ENCODE measurements around the gene VEGFA.

VEGFA gene

GRCh38 chr6:43760210-43761168 is 9.5 kb upstream of the VEGFA start:
- no peak for DNase-seq

DNA sequence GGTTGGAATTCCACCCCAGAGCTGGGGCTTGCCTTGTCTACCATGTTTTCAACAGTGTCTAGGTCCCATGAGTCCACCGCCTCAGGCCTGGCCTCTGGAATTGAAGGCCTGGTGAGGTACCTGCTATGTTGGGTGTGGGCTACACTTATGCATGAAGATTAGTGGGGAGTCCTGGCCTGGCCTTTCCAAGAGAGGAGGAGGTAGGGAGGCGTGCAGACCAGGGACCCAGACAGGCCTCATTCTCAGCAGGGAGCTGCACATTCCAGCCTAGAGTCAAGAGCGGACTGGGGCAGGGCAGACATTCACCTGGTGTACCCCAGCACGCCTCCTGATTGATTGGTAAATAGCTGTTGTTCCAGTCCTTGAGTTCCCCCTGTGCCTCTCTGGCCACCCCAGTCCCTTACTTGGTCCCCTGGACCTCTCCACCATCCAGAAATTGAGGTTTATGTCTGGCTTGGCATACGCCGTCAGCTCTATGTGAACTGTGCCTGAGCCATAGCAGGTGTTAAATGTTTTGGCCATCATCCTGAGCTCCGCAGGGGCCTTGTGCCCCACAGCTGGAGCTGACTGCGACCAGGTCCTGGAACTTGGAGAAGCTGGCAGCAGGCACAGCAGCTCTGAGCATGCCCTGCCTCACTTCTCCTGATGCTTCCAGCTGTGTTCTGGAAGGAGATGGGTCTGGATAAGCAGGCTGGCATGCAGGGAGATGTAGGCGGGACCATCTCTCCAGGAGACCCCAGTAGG is 8.2 kb upstream of the VEGFA start:
- DNase-seq: no peak

DNA sequence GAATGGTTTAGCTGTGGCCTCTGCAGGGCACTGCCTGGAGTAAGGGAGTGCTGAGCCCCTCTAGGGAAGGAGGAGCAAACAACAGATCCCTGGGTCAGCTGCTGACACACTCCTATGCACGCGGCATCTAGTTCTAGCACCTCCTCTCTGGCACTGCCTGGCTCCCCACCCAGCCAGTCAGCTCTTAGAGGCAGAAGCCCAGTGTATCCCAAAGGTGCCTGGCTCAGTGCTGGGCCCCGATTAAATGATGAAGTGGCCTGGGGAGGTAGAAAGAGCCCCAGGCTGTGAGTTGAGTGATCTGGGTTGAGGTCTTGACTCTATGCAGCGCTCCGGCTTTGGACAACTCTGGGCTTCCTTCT is 7.6 kb upstream of the VEGFA start:
- DNase-seq: no peak

- DNase-seq: no peak
Measured at GRCh38 chr6:43762966-43763695, 6.9 kb upstream of the VEGFA start.

DNA sequence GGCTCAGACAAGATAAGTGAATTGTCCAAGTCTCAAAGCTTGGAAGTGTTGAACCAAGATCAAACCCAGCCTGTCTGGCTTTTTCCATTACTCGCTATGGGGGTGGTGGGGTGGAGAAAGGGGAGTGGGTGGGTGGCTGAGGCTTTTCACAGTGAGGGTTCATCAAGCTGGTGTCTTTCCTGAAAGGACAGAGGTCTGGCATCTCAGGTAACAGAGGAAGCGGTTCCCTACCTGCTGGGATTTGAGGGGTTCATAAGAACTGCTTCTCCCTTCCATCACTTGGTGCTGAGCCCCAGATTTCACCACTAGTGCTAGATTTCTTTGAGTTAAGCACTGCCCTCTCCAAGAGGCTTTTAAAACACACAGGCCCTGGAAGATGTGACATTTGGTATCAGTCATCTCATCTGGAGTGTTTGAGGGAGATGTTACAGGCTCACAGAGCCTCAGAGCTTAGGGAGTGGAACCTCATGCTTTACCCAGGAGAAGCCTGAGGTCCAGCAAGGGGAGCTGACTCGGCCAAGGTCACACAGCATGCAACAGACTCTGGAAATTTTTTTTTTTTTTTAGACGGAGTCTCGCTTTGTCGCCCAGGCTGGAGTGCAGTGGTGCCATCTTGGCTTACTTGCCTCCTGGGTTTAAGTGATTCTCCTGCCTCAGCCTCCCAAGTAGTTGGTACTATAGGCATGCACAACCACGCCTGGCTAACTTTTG is 6.0 kb upstream of the VEGFA start:
- no peak for DNase-seq

GRCh38 chr6:43764772-43765171 is 5.2 kb upstream of the VEGFA start:
- DNase-seq: no peak

- DNase-seq: no peak
Measured at GRCh38 chr6:43765776-43766499, 4.1 kb upstream of the VEGFA start.

DNA sequence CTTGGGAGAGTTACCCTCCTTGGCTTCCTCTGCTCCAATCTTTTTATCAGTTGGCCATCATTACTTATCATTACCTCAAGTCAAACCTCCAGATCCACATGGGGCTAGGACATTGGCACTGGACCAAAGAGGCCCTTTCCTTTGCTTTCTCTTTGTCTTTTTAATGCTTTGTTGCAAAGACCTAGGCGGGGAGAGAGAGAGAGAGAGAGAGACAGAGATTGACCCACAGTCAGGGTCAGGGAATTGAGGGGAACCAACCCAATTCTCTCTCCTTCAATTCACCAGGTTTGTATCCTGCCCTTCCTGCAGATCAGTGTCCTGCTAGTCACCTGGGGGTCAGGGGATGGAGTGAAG is 3.5 kb upstream of the VEGFA start:
- no peak for DNase-seq

DNA sequence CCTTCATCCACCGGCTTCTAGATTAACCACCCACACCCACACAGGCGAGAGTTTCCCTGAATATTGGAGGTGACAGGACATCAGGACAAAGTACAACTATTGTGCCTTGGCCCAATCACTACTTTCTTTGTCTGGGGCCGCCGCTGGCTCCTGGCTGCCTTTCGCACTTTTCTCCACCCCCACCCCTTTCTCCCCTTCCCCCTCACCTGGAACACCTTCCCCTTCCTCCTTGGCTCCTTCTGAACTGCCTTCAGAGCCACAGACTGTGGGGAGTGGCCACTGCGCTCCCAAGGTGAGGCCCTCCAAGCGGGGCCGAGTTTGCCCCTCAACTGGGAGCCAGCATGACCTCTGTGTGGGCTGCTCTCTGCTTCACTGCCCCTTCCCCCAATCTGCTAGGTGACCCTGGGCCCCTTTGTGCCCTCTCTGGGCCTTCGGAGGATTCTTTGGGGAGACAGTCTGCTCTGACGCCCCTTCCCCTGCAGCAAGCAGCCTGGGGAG is 3.0 kb upstream of the VEGFA start:
- DNase-seq: no peak

GRCh38 chr6:43767553-43768505 is 2.2 kb upstream of the VEGFA start:
- DNase-seq: no peak

GRCh38 chr6:43768506-43768860 is 1.5 kb upstream of the VEGFA start:
- no peak for DNase-seq

DNA sequence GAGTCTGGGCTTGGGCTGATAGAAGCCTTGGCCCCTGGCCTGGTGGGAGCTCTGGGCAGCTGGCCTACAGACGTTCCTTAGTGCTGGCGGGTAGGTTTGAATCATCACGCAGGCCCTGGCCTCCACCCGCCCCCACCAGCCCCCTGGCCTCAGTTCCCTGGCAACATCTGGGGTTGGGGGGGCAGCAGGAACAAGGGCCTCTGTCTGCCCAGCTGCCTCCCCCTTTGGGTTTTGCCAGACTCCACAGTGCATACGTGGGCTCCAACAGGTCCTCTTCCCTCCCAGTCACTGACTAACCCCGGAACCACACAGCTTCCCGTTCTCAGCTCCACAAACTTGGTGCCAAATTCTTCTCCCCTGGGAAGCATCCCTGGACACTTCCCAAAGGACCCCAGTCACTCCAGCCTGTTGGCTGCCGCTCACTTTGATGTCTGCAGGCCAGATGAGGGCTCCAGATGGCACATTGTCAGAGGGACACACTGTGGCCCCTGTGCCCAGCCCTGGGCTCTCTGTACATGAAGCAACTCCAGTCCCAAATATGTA is 957 bp upstream of the VEGFA start:
- DNase-seq: no peak

DNA sequence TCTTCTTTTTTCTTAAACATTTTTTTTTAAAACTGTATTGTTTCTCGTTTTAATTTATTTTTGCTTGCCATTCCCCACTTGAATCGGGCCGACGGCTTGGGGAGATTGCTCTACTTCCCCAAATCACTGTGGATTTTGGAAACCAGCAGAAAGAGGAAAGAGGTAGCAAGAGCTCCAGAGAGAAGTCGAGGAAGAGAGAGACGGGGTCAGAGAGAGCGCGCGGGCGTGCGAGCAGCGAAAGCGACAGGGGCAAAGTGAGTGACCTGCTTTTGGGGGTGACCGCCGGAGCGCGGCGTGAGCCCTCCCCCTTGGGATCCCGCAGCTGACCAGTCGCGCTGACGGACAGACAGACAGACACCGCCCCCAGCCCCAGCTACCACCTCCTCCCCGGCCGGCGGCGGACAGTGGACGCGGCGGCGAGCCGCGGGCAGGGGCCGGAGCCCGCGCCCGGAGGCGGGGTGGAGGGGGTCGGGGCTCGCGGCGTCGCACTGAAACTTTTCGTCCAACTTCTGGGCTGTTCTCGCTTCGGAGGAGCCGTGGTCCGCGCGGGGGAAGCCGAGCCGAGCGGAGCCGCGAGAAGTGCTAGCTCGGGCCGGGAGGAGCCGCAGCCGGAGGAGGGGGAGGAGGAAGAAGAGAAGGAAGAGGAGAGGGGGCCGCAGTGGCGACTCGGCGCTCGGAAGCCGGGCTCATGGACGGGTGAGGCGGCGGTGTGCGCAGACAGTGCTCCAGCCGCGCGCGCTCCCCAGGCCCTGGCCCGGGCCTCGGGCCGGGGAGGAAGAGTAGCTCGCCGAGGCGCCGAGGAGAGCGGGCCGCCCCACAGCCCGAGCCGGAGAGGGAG is 580 bp downstream of the VEGFA start:
- peak; percentile 34 for DNase-seq

GRCh38 chr6:43771210-43771857 is 1.3 kb downstream of the VEGFA start:
- DNase-seq: peak; percentile 40

GRCh38 chr6:43771858-43772680 is 2.1 kb downstream of the VEGFA start:
- DNase-seq: no peak

GRCh38 chr6:43772681-43773049 is 2.7 kb downstream of the VEGFA start:
- DNase-seq: no peak

DNA sequence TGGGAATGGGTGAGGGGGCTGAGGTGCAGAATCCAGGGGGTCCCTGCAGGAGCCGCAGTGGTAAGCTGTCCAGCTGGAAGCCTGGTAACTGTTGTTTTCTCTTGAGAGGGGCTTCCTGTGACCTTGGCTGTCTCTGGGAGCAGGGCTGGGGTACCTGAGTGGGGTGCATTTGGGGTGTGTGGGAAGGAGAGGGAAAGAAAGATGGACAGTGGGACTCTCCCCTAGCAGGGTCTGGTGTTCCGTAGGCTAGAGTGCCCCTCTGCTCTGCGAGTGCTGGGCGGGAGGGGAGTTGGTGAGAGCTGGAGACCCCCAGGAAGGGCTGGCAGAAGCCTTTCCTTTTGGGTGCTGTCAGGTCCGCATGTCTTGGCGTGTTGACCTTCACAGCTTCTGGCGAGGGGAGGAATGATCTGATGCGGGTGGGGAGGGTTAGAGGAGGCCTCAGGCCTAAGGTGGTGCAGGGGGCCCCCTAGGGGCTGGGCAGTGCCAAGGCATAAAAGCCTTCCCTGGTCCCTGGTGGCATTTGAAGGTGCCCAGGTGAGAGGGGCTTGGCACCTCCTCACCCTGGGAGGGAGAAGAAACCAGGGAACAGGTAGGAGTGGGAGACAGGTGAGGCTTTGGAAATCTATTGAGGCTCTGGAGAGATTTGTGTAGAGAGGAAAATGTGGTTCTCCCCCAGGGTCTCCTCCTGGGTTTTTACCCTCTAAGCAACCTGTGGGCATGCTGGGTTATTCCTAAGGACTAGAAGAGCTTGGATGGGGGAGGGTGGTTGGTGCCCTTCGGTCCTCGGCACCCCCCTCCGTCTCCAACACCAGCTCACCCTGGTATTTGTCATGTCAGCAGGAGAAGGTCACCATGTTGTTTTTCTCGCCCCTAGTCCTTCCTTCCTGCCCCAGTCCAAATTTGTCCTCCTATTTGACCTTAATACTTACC is 3.3 kb downstream of the VEGFA start:
- peak; percentile 50 for DNase-seq

Data from CD4-positive, alpha-beta T cell treated with Interleukin-15 for 1 hour (primary cell).